ENCODE data around the gene BORCS8. TPM values are rescaled to one million over a fixed set of nuclear protein-coding genes. Genes with fewer than 3 reads are reported as not detected.

BORCS8 gene
- total and polyA plus RNA-seq, 2 of the 13 experiments (the other 11 are each of a cell fraction or from before 2014, with no cell fraction given): 9.6 to 13.3 TPM

DNA sequence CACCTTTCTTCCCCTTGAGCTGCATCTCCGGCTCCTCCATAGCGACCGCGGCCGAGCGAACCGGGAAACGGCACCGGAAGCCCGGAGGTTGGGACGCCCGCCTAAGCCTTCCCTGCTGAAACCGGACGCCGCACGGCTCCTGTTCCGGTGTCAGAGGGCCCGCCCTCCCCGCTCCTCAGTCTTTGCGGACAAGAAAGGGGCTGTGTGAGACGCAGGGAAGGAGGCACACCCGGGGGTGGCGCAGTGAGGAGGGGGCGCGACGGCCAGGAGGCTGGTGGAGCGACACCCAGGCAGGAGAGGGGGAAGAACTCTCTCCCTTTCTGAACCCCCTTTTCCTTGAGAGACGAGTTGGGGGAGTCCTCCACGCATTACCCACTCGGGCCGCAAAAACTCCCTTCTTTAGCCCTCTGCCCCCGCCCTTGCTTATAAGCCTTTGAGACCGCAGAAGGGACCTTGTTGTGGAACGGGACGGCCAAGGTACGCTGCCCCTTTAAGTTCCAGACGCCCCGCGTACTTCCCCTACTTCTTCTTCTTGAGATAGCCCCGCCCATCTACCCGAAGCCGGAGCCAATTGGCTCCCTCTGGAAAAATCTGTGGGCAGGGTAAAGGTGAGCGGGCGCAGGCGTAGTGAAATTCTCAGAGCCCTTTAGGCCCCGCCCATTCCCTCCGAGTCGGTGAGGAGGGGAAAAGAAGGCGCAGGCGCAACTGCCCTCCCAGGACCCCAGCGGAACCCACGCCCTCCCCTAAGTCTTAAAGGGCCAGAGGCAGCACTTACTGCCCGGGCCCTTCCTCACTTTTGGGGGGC lies at the start of gene BORCS8, which contains the start of gene RFXANK (continued):
- TF ChIP-seq ARID3A (IDR thresholded peaks at IDR 0.05; ENCODE audit: low read depth, low read length) (peak; percentile 24; the same call in 1 of the 2 replicates), ZNF335 (CRISPR knock-in tag; IDR thresholded peaks at IDR 0.05) (peak; percentile 78; the same call in 1 of the 2 replicates), LBX2 (CRISPR knock-in tag; IDR thresholded peaks at IDR 0.05; ENCODE audit: borderline replicate concordance) (no peak), ZNF704 (CRISPR knock-in tag; IDR thresholded peaks at IDR 0.05; ENCODE audit: borderline replicate concordance) (peak; percentile 68; the same call in 1 of the 2 replicates), RFX5 (IDR thresholded peaks at IDR 0.05; ENCODE audit: low read depth, low read length) (no peak), RFXAP (CRISPR knock-in tag; IDR thresholded peaks at IDR 0.05; ENCODE audit: borderline replicate concordance) (no peak), ZNF224 (CRISPR knock-in tag; IDR thresholded peaks at IDR 0.05) (no peak; the same call in 1 of the 2 replicates), NFE2 (CRISPR knock-in tag; IDR thresholded peaks at IDR 0.05) (no peak), KDM4B (CRISPR knock-in tag; IDR thresholded peaks at IDR 0.05) (peak; percentile 19; the same call in 1 of the 2 replicates), HNRNPL (IDR thresholded peaks at IDR 0.05; ENCODE audit: low read depth, low read length) (peak; percentile 46; the same call in 1 of the 2 replicates), ZMYM3 (CRISPR knock-in tag; IDR thresholded peaks at IDR 0.05) (peak; percentile 71; the same call in 1 of the 2 replicates), ZNF33A (CRISPR knock-in tag; IDR thresholded peaks at IDR 0.05; ENCODE audit: borderline replicate concordance) (no peak)
- TF ChIP-seq, protein P1, sequence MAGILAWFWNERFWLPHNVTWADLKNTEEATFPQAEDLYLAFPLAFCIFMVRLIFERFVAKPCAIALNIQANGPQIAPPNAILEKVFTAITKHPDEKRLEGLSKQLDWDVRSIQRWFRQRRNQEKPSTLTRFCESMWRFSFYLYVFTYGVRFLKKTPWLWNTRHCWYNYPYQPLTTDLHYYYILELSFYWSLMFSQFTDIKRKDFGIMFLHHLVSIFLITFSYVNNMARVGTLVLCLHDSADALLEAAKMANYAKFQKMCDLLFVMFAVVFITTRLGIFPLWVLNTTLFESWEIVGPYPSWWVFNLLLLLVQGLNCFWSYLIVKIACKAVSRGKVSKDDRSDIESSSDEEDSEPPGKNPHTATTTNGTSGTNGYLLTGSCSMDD (CRISPR knock-in tag; IDR thresholded peaks at IDR 0.05): no peak
- TF ChIP-seq, protein P2, sequence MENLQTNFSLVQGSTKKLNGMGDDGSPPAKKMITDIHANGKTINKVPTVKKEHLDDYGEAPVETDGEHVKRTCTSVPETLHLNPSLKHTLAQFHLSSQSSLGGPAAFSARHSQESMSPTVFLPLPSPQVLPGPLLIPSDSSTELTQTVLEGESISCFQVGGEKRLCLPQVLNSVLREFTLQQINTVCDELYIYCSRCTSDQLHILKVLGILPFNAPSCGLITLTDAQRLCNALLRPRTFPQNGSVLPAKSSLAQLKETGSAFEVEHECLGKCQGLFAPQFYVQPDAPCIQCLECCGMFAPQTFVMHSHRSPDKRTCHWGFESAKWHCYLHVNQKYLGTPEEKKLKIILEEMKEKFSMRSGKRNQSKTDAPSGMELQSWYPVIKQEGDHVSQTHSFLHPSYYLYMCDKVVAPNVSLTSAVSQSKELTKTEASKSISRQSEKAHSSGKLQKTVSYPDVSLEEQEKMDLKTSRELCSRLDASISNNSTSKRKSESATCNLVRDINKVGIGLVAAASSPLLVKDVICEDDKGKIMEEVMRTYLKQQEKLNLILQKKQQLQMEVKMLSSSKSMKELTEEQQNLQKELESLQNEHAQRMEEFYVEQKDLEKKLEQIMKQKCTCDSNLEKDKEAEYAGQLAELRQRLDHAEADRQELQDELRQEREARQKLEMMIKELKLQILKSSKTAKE (CRISPR knock-in tag; IDR thresholded peaks at IDR 0.05; ENCODE audit: borderline replicate concordance): no peak
- TF ChIP-seq, protein P3, sequence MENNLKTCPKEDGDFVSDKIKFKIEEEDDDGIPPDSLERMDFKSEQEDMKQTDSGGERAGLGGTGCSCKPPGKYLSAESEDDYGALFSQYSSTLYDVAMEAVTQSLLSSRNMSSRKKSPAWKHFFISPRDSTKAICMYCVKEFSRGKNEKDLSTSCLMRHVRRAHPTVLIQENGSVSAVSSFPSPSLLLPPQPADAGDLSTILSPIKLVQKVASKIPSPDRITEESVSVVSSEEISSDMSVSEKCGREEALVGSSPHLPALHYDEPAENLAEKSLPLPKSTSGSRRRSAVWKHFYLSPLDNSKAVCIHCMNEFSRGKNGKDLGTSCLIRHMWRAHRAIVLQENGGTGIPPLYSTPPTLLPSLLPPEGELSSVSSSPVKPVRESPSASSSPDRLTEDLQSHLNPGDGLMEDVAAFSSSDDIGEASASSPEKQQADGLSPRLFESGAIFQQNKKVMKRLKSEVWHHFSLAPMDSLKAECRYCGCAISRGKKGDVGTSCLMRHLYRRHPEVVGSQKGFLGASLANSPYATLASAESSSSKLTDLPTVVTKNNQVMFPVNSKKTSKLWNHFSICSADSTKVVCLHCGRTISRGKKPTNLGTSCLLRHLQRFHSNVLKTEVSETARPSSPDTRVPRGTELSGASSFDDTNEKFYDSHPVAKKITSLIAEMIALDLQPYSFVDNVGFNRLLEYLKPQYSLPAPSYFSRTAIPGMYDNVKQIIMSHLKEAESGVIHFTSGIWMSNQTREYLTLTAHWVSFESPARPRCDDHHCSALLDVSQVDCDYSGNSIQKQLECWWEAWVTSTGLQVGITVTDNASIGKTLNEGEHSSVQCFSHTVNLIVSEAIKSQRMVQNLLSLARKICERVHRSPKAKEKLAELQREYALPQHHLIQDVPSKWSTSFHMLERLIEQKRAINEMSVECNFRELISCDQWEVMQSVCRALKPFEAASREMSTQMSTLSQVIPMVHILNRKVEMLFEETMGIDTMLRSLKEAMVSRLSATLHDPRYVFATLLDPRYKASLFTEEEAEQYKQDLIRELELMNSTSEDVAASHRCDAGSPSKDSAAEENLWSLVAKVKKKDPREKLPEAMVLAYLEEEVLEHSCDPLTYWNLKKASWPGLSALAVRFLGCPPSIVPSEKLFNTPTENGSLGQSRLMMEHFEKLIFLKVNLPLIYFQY (CRISPR knock-in tag; IDR thresholded peaks at IDR 0.05; ENCODE audit: borderline replicate concordance): peak; percentile 72; the same call in 1 of the 2 replicates
